HCT116 (cell line): ENCODE measurements around the gene DNAJB1. TPM values are rescaled to one million over a fixed set of nuclear protein-coding genes. Genes with fewer than 3 reads are reported as not detected.

Experiments used
- ATAC-seq: fragments of 200-7000 bp; cut with Tn5 transposase; 2 replicates; pipeline ENCODE4 v1.9.1; 2020; ENCODE audit warnings: mild to moderate bottlenecking, moderate library complexity
- BruUV-seq: library from RNA; stranded (reverse); fragments of 400-500 nt; replicated peaks from 2 replicates; lab custom pipeline; 2021; lab: Mats Ljungman, UMichigan
- CTCF ChIA-PET: fragments of 300-600 bp; sonication (Branson Sonifier 250); formaldehyde crosslinking; loops from one replicate; lab custom pipeline; 2021; ENCODE audit warnings: antibody characterized with exemption; lab: Charles Lee
- POLR2A ChIA-PET: fragments of 300-600, 350-600 bp; sonication (Branson Sonifier 250); formaldehyde crosslinking; loops from one replicate; lab custom pipeline; 2021; ENCODE audit warnings: antibody characterized with exemption; lab: Charles Lee
- RAD21 ChIA-PET, 2 experiments: fragments of 300-600 bp; sonication (Branson Sonifier 250); formaldehyde crosslinking; loops; one replicate each; lab custom pipeline; 2023; ENCODE audit warnings: low total read pairs in 2 of 2; ENCODE audit not compliant: uncharacterized antibody in 2 of 2, unreplicated experiment in 2 of 2, low non-redundant PET in 1 of 2; lab: Charles Lee
- DNase-seq: peaks from one replicate; pipeline ENCODE4 v3.0.0-alpha.2; 2010; ENCODE audit warnings: low read depth, low spot score
- H2AFZ ChIP-seq: fragments of 200-600 bp; shearing (Covaris generic), sonication (generic); 2 replicates; pipeline ENCODE4 v1.6.1; 2017; ENCODE audit warnings: low read depth, mixed run types, mixed read lengths, antibody characterized with exemption, low read length; ENCODE audit not compliant: poor library complexity, severe bottlenecking
- H3K27ac ChIP-seq: 2 replicates; pipeline ENCODE4 v1.5.1; 2012; ENCODE audit warnings: low read depth, low read length
- H3K27me3 ChIP-seq: fragments of 200-600 bp; sonication (generic); 2 replicates; pipeline ENCODE4 v1.6.1; 2016; ENCODE audit warnings: mixed run types, low read length, mixed read lengths; ENCODE audit not compliant: insufficient read depth
- H3K36me3 ChIP-seq, 2 experiments: fragments of 200-500 bp in 1 of 2; fragments of 200-600 bp in 1 of 2; sonication (Bioruptor generic) in 1 of 2; sonication (generic) in 1 of 2; 2 replicates each; pipeline versions ENCODE4 v1.5.1 to v1.6.1; 2014 to 2016; ENCODE audit warnings: low read length in 2 of 2, inconsistent platforms in 1 of 2, mixed read lengths in 1 of 2, mixed run types in 1 of 2; ENCODE audit not compliant: insufficient read depth in 2 of 2, control insufficient read depth in 1 of 2
- H3K4me1 ChIP-seq, 2 experiments: fragments of 200-600 bp in 1 of 2; sonication (generic) in 1 of 2; 2 replicates each; pipeline versions ENCODE4 v1.5.1 to v1.6.1; 2012 to 2017; ENCODE audit warnings: low read length in 2 of 2, inconsistent platforms in 1 of 2, mild to moderate bottlenecking in 1 of 2, mixed read lengths in 1 of 2, mixed run types in 1 of 2, moderate library complexity in 1 of 2; ENCODE audit not compliant: insufficient read depth in 2 of 2, control insufficient read depth in 1 of 2
- H3K4me2 ChIP-seq: fragments of 200-600 bp; sonication (generic); 2 replicates; pipeline ENCODE4 v1.6.1; 2017; ENCODE audit warnings: mixed run types, low read length, mixed read lengths
- H3K4me3 ChIP-seq, 2 experiments: fragments of 200-600 bp in 1 of 2; sonication (generic) in 1 of 2; replicated peaks in 1 of 2; 2 replicates each; pipeline ENCODE4 v1.5.1; 2011 to 2016; ENCODE audit warnings: low read length in 2 of 2, control low read depth in 1 of 2, low read depth in 1 of 2, mild to moderate bottlenecking in 1 of 2, mixed read lengths in 1 of 2, mixed run types in 1 of 2
- H3K79me2 ChIP-seq: fragments of 200-600 bp; sonication (generic); 2 replicates; pipeline ENCODE4 v1.6.1; 2017; ENCODE audit warnings: mild to moderate bottlenecking, mixed run types, low read length, moderate library complexity, mixed read lengths; ENCODE audit not compliant: insufficient read depth
- H3K9ac ChIP-seq: fragments of 200-600 bp; sonication (generic); 2 replicates; pipeline ENCODE4 v1.6.1; 2016; ENCODE audit warnings: low read length, mixed read lengths
- H3K9me2 ChIP-seq: fragments of 200-600 bp; sonication (generic), shearing (Covaris generic); 2 replicates; pipeline ENCODE4 v1.6.1; 2017; ENCODE audit warnings: mixed run types, mild to moderate bottlenecking, moderate library complexity; ENCODE audit not compliant: insufficient read depth
- H3K9me3 ChIP-seq, 2 experiments: fragments of 200-500 bp in 1 of 2; fragments of 200-600 bp in 1 of 2; sonication (Bioruptor generic) in 1 of 2; sonication (generic) in 1 of 2; 2 replicates each; pipeline ENCODE4 v1.6.1; 2014 to 2017; ENCODE audit warnings: low read length in 2 of 2, mixed read lengths in 2 of 2, inconsistent platforms in 1 of 2, low read depth in 1 of 2, mild to moderate bottlenecking in 1 of 2, mixed run types in 1 of 2, moderate library complexity in 1 of 2; ENCODE audit not compliant: control insufficient read depth in 1 of 2, insufficient read depth in 1 of 2
- H4K20me1 ChIP-seq: fragments of 200-600 bp; sonication (generic), shearing (Covaris generic); 2 replicates; pipeline ENCODE4 v1.6.1; 2017; ENCODE audit warnings: mixed run types, mild to moderate bottlenecking, moderate library complexity; ENCODE audit not compliant: insufficient read depth
- CBX3 ChIP-seq: IDR thresholded peaks from 2 replicates; pipeline ENCODE4 v1.6.1; 2012; ENCODE audit warnings: low read depth
- ELF1 ChIP-seq: IDR thresholded peaks from 2 replicates; pipeline ENCODE4 v1.6.1; 2012; ENCODE audit warnings: low read depth, borderline replicate concordance
- EZH2 ChIP-seq: fragments of 200-600 bp; sonication (generic); IDR thresholded peaks from 2 replicates; pipeline ENCODE4 v1.6.1; 2017; ENCODE audit warnings: antibody characterized with exemption, mixed run types
- EZH2phosphoT487 ChIP-seq: fragments of 200-600 bp; IDR thresholded peaks from 2 replicates; pipeline ENCODE4 v1.6.1; 2018; ENCODE audit warnings: antibody characterized with exemption, borderline replicate concordance
- FOSL1 ChIP-seq: IDR thresholded peaks from 2 replicates; pipeline ENCODE4 v1.6.1; 2012; ENCODE audit warnings: low read depth
- JUND ChIP-seq: IDR thresholded peaks from 2 replicates; pipeline ENCODE4 v1.6.1; 2012
- POLR2A ChIP-seq: IDR thresholded peaks from 2 replicates; pipeline ENCODE4 v1.7.0; 2011; ENCODE audit warnings: borderline replicate concordance; ENCODE audit not compliant: insufficient read depth, insufficient read length; ENCODE audit errors: extremely low read depth
- POLR2AphosphoS5 ChIP-seq: IDR thresholded peaks from 2 replicates; pipeline ENCODE4 v1.6.1; 2011; ENCODE audit warnings: mild to moderate bottlenecking, low read depth, low read length, moderate library complexity
- RAD21 ChIP-seq: IDR thresholded peaks from 2 replicates; pipeline ENCODE4 v1.6.1; 2012; ENCODE audit warnings: low read depth, mild to moderate bottlenecking
- SIN3A ChIP-seq: IDR thresholded peaks from 2 replicates; pipeline ENCODE4 v1.6.1; 2012; ENCODE audit warnings: low read depth
- SP1 ChIP-seq: IDR thresholded peaks from 2 replicates; pipeline ENCODE4 v1.6.1; 2012; ENCODE audit warnings: low read depth
- SRF ChIP-seq: IDR thresholded peaks from 2 replicates; pipeline ENCODE4 v1.6.1; 2012; ENCODE audit warnings: low read depth
- TCF7L2 ChIP-seq: IDR thresholded peaks from 2 replicates; pipeline ENCODE4 v1.7.0; 2011; ENCODE audit warnings: borderline replicate concordance, inconsistent platforms; ENCODE audit not compliant: insufficient read depth, insufficient read length; ENCODE audit errors: extremely low read depth
- YY1 ChIP-seq: IDR thresholded peaks from 2 replicates; pipeline ENCODE4 v1.6.1; 2011; ENCODE audit warnings: low read length, low read depth, moderate library complexity, mild to moderate bottlenecking; ENCODE audit not compliant: insufficient replicate concordance; ENCODE audit errors: extremely low read depth
- ZFX ChIP-seq: fragments of 450-650 bp; IDR thresholded peaks from 2 replicates; pipeline ENCODE4 v1.6.1; 2017
- intact Hi-C: fragments of 100-400 bp; cut with micrococcal nuclease; formaldehyde crosslinking; loops from 2 replicates; pipeline ENCODE4 v1.10.0; 2022
- total RNA-seq: library from RNA; stranded (reverse); gene quantifications from one replicate; pipeline ENCODE4 v1.2.1, GENCODE V29; 2021; ENCODE audit not compliant: unreplicated experiment
- TF ChIP-seq, protein P1 (sequence below), 3 experiments: fragments of 200-600 bp in 1 of 3; sonication (generic) in 1 of 3; IDR thresholded peaks in 2 of 3; conservative IDR thresholded peaks in 1 of 3; 2 replicates each; pipeline ENCODE4 v1.5.1; 2012 to 2017; ENCODE audit warnings: low read depth in 2 of 3, low read length in 2 of 3, antibody characterized with exemption in 1 of 3, borderline replicate concordance in 1 of 3, control low read depth in 1 of 3, mild to moderate bottlenecking in 1 of 3, mixed read lengths in 1 of 3, mixed run types in 1 of 3, moderate library complexity in 1 of 3; ENCODE audit not compliant: insufficient read depth in 1 of 3
- TF ChIP-seq, protein P2 (sequence below): IDR thresholded peaks from 2 replicates; pipeline ENCODE4 v1.6.1; 2012; ENCODE audit warnings: low read depth
- TF ChIP-seq, protein P3 (sequence below): IDR thresholded peaks from 2 replicates; pipeline ENCODE4 v1.6.1; 2011; ENCODE audit warnings: mild to moderate bottlenecking, low read length, moderate library complexity; ENCODE audit not compliant: insufficient replicate concordance; ENCODE audit errors: extremely low read depth

DNAJB1 gene
- total RNA-seq, 1 experiment from 2014 or later = 175 TPM

- BruUV-seq = no TSS peak
- H2AFZ ChIP-seq = no peak overlapping the region
- POLR2A ChIA-PET = no interaction called here
- no peaks in the 10 kb centered on the region for H3K9me3 ChIP-seq
- H3K79me2 ChIP-seq = no peaks in the 10 kb centered on the region
- TF ChIP-seq, protein P1, sequence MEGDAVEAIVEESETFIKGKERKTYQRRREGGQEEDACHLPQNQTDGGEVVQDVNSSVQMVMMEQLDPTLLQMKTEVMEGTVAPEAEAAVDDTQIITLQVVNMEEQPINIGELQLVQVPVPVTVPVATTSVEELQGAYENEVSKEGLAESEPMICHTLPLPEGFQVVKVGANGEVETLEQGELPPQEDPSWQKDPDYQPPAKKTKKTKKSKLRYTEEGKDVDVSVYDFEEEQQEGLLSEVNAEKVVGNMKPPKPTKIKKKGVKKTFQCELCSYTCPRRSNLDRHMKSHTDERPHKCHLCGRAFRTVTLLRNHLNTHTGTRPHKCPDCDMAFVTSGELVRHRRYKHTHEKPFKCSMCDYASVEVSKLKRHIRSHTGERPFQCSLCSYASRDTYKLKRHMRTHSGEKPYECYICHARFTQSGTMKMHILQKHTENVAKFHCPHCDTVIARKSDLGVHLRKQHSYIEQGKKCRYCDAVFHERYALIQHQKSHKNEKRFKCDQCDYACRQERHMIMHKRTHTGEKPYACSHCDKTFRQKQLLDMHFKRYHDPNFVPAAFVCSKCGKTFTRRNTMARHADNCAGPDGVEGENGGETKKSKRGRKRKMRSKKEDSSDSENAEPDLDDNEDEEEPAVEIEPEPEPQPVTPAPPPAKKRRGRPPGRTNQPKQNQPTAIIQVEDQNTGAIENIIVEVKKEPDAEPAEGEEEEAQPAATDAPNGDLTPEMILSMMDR (IDR thresholded peaks at IDR 0.05 in 2 of 3, conservative IDR thresholded peaks at IDR 0.05 in 1 of 3; ENCODE audit: borderline replicate concordance in 1 of 3, insufficient read depth in 1 of 3, low read depth in 2 of 3, low read length in 2 of 3) = no peak
- TF ChIP-seq TCF7L2 = no peak
- no peak for TF ChIP-seq EZH2phosphoT487
- TF ChIP-seq ZFX = no peak
- TF ChIP-seq EZH2 = no peak
- TF ChIP-seq, protein P2, sequence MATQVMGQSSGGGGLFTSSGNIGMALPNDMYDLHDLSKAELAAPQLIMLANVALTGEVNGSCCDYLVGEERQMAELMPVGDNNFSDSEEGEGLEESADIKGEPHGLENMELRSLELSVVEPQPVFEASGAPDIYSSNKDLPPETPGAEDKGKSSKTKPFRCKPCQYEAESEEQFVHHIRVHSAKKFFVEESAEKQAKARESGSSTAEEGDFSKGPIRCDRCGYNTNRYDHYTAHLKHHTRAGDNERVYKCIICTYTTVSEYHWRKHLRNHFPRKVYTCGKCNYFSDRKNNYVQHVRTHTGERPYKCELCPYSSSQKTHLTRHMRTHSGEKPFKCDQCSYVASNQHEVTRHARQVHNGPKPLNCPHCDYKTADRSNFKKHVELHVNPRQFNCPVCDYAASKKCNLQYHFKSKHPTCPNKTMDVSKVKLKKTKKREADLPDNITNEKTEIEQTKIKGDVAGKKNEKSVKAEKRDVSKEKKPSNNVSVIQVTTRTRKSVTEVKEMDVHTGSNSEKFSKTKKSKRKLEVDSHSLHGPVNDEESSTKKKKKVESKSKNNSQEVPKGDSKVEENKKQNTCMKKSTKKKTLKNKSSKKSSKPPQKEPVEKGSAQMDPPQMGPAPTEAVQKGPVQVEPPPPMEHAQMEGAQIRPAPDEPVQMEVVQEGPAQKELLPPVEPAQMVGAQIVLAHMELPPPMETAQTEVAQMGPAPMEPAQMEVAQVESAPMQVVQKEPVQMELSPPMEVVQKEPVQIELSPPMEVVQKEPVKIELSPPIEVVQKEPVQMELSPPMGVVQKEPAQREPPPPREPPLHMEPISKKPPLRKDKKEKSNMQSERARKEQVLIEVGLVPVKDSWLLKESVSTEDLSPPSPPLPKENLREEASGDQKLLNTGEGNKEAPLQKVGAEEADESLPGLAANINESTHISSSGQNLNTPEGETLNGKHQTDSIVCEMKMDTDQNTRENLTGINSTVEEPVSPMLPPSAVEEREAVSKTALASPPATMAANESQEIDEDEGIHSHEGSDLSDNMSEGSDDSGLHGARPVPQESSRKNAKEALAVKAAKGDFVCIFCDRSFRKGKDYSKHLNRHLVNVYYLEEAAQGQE = no peak
- TF ChIP-seq, protein P3, sequence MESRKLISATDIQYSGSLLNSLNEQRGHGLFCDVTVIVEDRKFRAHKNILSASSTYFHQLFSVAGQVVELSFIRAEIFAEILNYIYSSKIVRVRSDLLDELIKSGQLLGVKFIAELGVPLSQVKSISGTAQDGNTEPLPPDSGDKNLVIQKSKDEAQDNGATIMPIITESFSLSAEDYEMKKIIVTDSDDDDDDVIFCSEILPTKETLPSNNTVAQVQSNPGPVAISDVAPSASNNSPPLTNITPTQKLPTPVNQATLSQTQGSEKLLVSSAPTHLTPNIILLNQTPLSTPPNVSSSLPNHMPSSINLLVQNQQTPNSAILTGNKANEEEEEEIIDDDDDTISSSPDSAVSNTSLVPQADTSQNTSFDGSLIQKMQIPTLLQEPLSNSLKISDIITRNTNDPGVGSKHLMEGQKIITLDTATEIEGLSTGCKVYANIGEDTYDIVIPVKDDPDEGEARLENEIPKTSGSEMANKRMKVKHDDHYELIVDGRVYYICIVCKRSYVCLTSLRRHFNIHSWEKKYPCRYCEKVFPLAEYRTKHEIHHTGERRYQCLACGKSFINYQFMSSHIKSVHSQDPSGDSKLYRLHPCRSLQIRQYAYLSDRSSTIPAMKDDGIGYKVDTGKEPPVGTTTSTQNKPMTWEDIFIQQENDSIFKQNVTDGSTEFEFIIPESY = no peak
- no peak for TF ChIP-seq JUND
- no peak for TF ChIP-seq YY1
- TF ChIP-seq POLR2AphosphoS5 = no peak
- no peak for TF ChIP-seq FOSL1
- no peak for TF ChIP-seq SIN3A
- no peak for TF ChIP-seq RAD21
- TF ChIP-seq POLR2A = no peak
- TF ChIP-seq SP1 = no peak
- no peak for TF ChIP-seq CBX3
- TF ChIP-seq ELF1 = no peak
- TF ChIP-seq SRF = no peak
- TF ChIP-seq, all 23 proteins: peak for 0
- H3K36me3 ChIP-seq = peaks cover 15 to 16% of the 10 kb centered on the region in 2 experiments
- no peaks in the 10 kb centered on the region for H3K9me2 ChIP-seq
- peaks cover 0 to 7% of the 10 kb centered on the region in 2 experiments; a peak in 3 of 4 replicates for H3K4me1 ChIP-seq
- H3K27ac ChIP-seq = no peak overlapping the region
- no peaks in the 10 kb centered on the region for H4K20me1 ChIP-seq
- DNase-seq (no peak), ATAC-seq (no peak)
- CTCF ChIA-PET = interaction anchor here (0.6 kb wide), 1 partner anchor 19 kb away, joined by 3 read pairs; no protein-coding TSS in a partner anchor
- intact Hi-C loops = no loop called here
- H3K9ac ChIP-seq = no peak overlapping the region
- no peak overlapping the region for H3K4me3 ChIP-seq
- H3K4me2 ChIP-seq = no peak overlapping the region
- RAD21 ChIA-PET = no interaction called here
- H3K27me3 ChIP-seq = no peaks in the 10 kb centered on the region
Observed at GRCh38 chr19:14467391-14467790, 50.8 kb downstream of the DNAJB1 start.
